ENCODE measurements around the gene STT3A. TPM values are rescaled to one million over a fixed set of nuclear protein-coding genes. Genes with fewer than 3 reads are reported as not detected.
A peak's percentile ranks its signal among the peaks of the same experiment; 100 is the strongest.

STT3A gene
- total and polyA plus RNA-seq, 2 of the 13 experiments (the other 11 are each of a cell fraction or from before 2014, with no cell fraction given) = 229 to 319 TPM

DNA sequence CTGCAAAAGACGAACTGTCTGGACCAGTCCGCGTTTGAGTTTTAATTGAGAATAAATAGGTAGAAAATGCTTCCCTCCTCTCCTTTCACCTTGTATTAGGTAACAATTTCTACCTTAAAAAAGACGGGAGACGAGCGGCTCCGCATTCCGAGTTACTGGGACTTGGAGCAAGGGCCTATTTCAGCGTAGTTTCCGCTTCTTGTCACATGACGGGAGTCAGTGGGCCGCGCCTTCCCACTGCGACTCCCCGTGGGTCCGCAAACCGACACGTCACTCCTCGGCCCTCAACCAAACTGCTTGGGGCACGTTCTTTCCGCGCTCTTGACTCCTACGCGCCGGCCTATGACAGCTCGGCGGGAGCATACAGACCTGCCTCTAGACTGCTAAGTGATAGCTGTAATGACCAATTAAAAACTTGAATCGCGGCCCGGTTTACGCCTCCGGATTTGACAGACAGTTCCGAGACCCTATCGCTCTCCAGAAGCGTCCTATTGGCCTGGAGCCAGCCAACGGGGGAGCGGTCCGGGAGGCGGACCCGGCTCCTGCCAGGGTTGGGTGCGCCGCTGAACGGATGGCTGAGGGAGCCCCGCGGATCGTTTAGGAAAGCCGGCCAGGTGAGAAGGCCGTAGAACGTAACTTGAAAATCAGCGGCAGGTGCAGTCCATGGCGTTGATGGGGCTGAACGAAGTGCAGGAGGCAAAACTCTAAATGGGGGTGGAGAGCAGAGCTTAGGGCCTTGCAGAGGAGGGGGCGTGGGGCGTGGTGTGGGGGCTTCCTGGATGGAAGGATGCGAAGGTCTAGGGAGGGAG, at the start of gene STT3A (continued):
- TF ChIP-seq, protein P1, sequence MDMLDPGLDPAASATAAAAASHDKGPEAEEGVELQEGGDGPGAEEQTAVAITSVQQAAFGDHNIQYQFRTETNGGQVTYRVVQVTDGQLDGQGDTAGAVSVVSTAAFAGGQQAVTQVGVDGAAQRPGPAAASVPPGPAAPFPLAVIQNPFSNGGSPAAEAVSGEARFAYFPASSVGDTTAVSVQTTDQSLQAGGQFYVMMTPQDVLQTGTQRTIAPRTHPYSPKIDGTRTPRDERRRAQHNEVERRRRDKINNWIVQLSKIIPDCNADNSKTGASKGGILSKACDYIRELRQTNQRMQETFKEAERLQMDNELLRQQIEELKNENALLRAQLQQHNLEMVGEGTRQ (IDR thresholded peaks at IDR 0.05; ENCODE audit: low read depth, low read length) = peak; percentile 89
- TF ChIP-seq, protein P1 (CRISPR knock-in tag; IDR thresholded peaks at IDR 0.05; ENCODE audit: borderline replicate concordance) = peak; percentile 96
- TF ChIP-seq GPN1 (CRISPR knock-in tag; IDR thresholded peaks at IDR 0.05; ENCODE audit: borderline replicate concordance) (no peak), PRMT3 (CRISPR knock-in tag; IDR thresholded peaks at IDR 0.05; ENCODE audit: borderline replicate concordance, low read depth) (no peak), KLF16 (CRISPR knock-in tag; IDR thresholded peaks at IDR 0.05) (no peak; a peak in 1 of 4 replicates), SETDB1 (CRISPR knock-in tag; IDR thresholded peaks at IDR 0.05; ENCODE audit: borderline replicate concordance) (no peak), ELF4 (CRISPR knock-in tag; IDR thresholded peaks at IDR 0.05; ENCODE audit: borderline replicate concordance) (no peak; the same call in 1 of the 2 replicates), ZNF562 (CRISPR knock-in tag; IDR thresholded peaks at IDR 0.05; ENCODE audit: borderline replicate concordance) (no peak), ZNF629 (CRISPR knock-in tag; conservative IDR thresholded peaks at IDR 0.05) (no peak), POLR2AphosphoS2 (IDR thresholded peaks at IDR 0.05; ENCODE audit: low read depth, low read length) (no peak; the same call in 1 of the 2 replicates), SP140L (CRISPR knock-in tag; IDR thresholded peaks at IDR 0.05; ENCODE audit: borderline replicate concordance) (0 out of 2 replicates have a peak, but pooled peaks have one; percentile 82), PHB2 (IDR thresholded peaks at IDR 0.05; ENCODE audit: partially characterized antibody) (no peak), POLR2AphosphoS5 (IDR thresholded peaks at IDR 0.05; ENCODE audit: low read depth, low read length) (peak; percentile 90), ZNF841 (CRISPR knock-in tag; IDR thresholded peaks at IDR 0.05; ENCODE audit: borderline replicate concordance) (no peak), HMGA1 (CRISPR knock-in tag; conservative IDR thresholded peaks at IDR 0.05) (no peak), TBP (CRISPR knock-in tag; IDR thresholded peaks at IDR 0.05) (no peak)
- TF ChIP-seq, protein P2, sequence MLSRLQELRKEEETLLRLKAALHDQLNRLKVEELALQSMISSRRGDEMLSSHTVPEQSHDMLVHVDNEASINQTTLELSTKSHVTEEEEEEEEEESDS (CRISPR knock-in tag; IDR thresholded peaks at IDR 0.05; ENCODE audit: borderline replicate concordance) = 0 out of 2 replicates have a peak, but pooled peaks have one; percentile 57
- TF ChIP-seq, protein P3, sequence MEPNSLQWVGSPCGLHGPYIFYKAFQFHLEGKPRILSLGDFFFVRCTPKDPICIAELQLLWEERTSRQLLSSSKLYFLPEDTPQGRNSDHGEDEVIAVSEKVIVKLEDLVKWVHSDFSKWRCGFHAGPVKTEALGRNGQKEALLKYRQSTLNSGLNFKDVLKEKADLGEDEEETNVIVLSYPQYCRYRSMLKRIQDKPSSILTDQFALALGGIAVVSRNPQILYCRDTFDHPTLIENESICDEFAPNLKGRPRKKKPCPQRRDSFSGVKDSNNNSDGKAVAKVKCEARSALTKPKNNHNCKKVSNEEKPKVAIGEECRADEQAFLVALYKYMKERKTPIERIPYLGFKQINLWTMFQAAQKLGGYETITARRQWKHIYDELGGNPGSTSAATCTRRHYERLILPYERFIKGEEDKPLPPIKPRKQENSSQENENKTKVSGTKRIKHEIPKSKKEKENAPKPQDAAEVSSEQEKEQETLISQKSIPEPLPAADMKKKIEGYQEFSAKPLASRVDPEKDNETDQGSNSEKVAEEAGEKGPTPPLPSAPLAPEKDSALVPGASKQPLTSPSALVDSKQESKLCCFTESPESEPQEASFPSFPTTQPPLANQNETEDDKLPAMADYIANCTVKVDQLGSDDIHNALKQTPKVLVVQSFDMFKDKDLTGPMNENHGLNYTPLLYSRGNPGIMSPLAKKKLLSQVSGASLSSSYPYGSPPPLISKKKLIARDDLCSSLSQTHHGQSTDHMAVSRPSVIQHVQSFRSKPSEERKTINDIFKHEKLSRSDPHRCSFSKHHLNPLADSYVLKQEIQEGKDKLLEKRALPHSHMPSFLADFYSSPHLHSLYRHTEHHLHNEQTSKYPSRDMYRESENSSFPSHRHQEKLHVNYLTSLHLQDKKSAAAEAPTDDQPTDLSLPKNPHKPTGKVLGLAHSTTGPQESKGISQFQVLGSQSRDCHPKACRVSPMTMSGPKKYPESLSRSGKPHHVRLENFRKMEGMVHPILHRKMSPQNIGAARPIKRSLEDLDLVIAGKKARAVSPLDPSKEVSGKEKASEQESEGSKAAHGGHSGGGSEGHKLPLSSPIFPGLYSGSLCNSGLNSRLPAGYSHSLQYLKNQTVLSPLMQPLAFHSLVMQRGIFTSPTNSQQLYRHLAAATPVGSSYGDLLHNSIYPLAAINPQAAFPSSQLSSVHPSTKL (CRISPR knock-in tag; IDR thresholded peaks at IDR 0.05) = peak; percentile 67
- TF ChIP-seq, protein P4, sequence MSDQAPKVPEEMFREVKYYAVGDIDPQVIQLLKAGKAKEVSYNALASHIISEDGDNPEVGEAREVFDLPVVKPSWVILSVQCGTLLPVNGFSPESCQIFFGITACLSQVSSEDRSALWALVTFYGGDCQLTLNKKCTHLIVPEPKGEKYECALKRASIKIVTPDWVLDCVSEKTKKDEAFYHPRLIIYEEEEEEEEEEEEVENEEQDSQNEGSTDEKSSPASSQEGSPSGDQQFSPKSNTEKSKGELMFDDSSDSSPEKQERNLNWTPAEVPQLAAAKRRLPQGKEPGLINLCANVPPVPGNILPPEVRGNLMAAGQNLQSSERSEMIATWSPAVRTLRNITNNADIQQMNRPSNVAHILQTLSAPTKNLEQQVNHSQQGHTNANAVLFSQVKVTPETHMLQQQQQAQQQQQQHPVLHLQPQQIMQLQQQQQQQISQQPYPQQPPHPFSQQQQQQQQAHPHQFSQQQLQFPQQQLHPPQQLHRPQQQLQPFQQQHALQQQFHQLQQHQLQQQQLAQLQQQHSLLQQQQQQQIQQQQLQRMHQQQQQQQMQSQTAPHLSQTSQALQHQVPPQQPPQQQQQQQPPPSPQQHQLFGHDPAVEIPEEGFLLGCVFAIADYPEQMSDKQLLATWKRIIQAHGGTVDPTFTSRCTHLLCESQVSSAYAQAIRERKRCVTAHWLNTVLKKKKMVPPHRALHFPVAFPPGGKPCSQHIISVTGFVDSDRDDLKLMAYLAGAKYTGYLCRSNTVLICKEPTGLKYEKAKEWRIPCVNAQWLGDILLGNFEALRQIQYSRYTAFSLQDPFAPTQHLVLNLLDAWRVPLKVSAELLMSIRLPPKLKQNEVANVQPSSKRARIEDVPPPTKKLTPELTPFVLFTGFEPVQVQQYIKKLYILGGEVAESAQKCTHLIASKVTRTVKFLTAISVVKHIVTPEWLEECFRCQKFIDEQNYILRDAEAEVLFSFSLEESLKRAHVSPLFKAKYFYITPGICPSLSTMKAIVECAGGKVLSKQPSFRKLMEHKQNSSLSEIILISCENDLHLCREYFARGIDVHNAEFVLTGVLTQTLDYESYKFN (CRISPR knock-in tag; conservative IDR thresholded peaks at IDR 0.05) = peak; percentile 29; the same call in 1 of the 2 replicates
